Heart left ventricle (tissue), 13 donors: ENCODE measurements around the gene TBC1D4.

Source experiments
- POLR2A ChIP-seq, 2 donors: fragments of 450-650 bp; IDR thresholded peaks; one replicate each; pipeline ENCODE4 v1.6.1; 2017; ENCODE audit warnings: antibody characterized with exemption in 2 of 2, mild to moderate bottlenecking in 2 of 2, moderate library complexity in 2 of 2
- TF ChIP-seq, protein P1 (sequence below), 12 donors: fragments of 200-600 bp; sonication (generic) in 4 of 12; IDR thresholded peaks; one replicate each; pipeline versions ENCODE4 v1.5.0 to v1.8.0; 2018 to 2022; ENCODE audit warnings: antibody characterized with exemption in 12 of 12, mild to moderate bottlenecking in 5 of 12
- donor health status: ischemic (EF 13 %, LVEDD 7.1; RV severe dilation, severe dysfunction).
- donor health status: DM: no; HTN: yes; CAD: no.
- donor health status: DM: no; HTN: no; CAD: no.
- donor health status: ischemic (EF 25% LVEDD 6.9; RV normal size, moderate dysfunction).
- donor health status: ischemic (EF 25% LVEDD 5.7; RV mildly dilated, moderate dysfunction).
- donor health status: ischemic (EF 35%, LVEDD 5.7; RV mildly dilated, moderate dysfunction).
- donor health status: nonischemic (EF 11% LVEDD 7.7; RV severe dilation, severe dysfunction).
- donor health status: DM: yes; HTN: yes; CAD: no.
- donor health status: PGD.
- donor health status: ischemic (EF 29% LVEDD 5.4; RV normal size, mild dysfunction).
- donor health status: nonischemic (EF 23%, LVEDD 6.1; RV moderate dilation, normal function).

GRCh38 chr13:75432811-75433244 is 49.1 kb downstream of the TBC1D4 start:
- TF ChIP-seq, protein P1, sequence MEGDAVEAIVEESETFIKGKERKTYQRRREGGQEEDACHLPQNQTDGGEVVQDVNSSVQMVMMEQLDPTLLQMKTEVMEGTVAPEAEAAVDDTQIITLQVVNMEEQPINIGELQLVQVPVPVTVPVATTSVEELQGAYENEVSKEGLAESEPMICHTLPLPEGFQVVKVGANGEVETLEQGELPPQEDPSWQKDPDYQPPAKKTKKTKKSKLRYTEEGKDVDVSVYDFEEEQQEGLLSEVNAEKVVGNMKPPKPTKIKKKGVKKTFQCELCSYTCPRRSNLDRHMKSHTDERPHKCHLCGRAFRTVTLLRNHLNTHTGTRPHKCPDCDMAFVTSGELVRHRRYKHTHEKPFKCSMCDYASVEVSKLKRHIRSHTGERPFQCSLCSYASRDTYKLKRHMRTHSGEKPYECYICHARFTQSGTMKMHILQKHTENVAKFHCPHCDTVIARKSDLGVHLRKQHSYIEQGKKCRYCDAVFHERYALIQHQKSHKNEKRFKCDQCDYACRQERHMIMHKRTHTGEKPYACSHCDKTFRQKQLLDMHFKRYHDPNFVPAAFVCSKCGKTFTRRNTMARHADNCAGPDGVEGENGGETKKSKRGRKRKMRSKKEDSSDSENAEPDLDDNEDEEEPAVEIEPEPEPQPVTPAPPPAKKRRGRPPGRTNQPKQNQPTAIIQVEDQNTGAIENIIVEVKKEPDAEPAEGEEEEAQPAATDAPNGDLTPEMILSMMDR (IDR thresholded peaks at IDR 0.05) = no peak
- TF ChIP-seq POLR2A (IDR thresholded peaks at IDR 0.05) = no peak
